HG03095 (cell line): ENCODE data around the gene SUMO4.

ENCODE experiments used
- ATAC-seq: cut with Tn5 transposase; IDR thresholded peaks from one replicate; pipeline ENCODE4 v1.9.1; 2021; ENCODE audit warnings: moderate library complexity; ENCODE audit not compliant: unreplicated experiment

SUMO4 gene

GRCh38 chr6:149389509-149390297 lies 10.4 kb upstream of the SUMO4 start:
- no peak for ATAC-seq

- no peak for ATAC-seq
Measured at GRCh38 chr6:149392093-149392492, 8.0 kb upstream of the SUMO4 start.

- ATAC-seq, result no peak
Measured at GRCh38 chr6:149392535-149392934, 7.5 kb upstream of the SUMO4 start.

GRCh38 chr6:149393002-149393679 lies 6.9 kb upstream of the SUMO4 start:
- ATAC-seq, result no peak

GRCh38 chr6:149395185-149395584 lies 4.9 kb upstream of the SUMO4 start:
- no peak for ATAC-seq

DNA sequence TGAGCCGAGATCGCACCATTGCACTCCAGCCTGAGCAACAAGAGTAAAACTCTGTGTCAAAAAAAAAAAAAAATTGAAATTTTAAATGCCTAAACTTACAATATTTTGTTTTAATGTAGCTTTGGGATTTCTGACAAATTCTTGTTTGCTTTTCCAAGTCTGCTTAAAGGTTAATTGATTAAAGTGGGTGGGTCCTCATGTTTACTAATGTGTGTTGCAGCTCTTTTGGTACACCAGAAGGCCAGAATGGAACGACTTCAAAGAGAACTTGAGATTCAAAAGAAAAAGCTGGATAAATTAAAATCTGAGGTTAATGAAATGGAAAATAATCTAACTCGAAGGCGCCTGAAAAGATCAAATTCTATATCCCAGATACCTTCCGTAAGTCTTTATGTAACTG lies 2.7 kb upstream of the SUMO4 start:
- no peak for ATAC-seq

DNA sequence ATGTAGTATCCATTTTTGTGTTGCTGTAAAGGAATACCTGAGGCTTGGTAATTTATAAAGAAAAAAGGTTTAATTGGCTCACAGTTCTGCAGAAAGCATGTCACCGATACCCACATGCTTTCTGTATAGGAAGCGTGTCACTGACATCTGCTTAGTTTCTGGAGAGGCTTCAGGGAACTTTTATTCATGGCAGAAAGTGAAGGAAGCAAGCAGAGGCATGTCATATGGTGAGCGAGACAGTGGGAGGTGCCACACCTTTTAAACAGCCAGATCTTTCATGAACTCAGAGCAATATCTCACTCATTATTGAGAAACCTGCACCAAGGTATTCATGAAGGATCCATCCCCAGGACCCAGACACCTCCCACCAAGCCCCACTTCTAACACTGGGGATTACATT lies 3.5 kb downstream of the SUMO4 start:
- no peak for ATAC-seq

GRCh38 chr6:149405823-149406765 lies 6.0 kb downstream of the SUMO4 start:
- no peak for ATAC-seq

- ATAC-seq, result no peak
Measured at GRCh38 chr6:149409617-149410016, 9.6 kb downstream of the SUMO4 start.

GRCh38 chr6:149410557-149410956 lies 10.5 kb downstream of the SUMO4 start:
- ATAC-seq, result no peak

DNA sequence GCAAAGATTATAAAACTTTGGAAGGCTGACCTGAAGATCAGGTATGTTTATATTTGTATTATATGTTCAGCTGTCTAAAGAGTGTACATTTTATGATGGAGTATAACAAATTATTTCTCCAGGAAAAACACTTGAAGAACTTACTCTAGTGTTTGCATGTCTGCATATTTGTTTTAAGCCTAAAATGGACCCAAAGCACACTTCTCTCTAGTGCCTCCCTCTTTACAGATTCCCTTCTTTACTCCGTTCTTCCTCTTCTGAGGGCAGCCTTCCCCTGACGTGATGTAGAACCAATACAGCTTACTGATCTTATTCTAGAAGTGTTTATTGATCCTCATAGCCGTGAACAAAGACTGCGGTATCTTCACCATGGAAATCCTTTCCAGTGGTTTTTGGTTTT lies 13.9 kb downstream of the SUMO4 start:
- no peak for ATAC-seq

DNA sequence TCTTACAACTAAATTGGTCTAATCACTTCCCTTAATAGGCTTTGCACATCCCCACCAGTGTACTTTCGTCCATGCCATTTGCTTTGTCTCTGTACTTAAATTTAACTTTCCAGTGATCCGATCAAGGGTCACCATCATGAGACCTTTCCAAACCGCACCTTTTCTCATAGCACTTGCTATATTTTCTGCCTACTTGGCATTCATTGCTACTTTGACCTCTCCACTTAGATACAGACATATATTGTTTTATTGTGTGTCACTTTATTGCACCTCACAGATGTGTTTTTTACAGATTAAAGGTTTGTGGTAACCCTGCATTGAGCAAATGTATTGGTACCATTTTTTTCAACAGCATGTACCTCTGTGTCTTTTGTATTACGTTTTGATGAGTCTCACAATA lies 14.8 kb downstream of the SUMO4 start:
- ATAC-seq, result no peak

GRCh38 chr6:149419696-149420404 lies 19.8 kb downstream of the SUMO4 start:
- ATAC-seq, result no peak

DNA sequence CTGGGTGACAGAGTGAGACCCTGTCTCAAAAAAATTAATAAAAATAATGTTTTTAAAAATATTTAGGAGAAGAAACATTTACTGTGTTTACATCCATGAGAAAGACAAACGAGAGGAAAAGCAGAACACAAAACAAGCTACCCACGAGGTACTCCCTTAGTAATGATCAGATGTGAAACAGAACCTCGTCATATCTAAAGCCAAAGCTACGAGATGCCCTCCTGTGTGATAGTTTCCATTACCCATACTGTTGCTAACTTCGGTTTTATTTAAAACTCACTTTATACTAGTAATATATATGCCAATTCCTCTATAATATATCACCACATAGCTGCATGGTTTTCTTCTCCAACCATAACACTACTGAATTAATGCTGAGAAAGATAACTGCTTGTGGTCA lies 21.1 kb downstream of the SUMO4 start:
- ATAC-seq, result no peak

DNA sequence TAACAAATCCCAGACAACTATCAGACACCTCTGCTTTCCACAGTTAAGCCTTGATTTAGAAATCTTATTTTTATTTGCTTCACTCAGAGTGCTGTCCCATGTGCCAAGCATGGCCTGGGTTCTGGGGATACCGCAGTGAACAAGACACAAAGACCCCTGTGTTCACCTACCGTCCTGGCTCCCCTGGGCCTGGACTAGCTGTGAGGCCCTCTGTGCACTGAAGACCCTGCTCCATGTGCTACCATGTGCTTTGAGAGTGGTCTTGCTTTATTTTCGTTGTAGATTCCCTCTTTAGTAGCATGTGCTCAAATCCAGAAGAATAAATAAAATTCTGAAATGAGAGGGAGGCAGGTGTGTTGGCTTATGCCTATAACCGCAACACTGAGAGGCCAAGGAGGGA lies 22.5 kb downstream of the SUMO4 start:
- no peak for ATAC-seq

- ATAC-seq, result no peak
Measured at GRCh38 chr6:149423964-149424440, 23.9 kb downstream of the SUMO4 start.

DNA sequence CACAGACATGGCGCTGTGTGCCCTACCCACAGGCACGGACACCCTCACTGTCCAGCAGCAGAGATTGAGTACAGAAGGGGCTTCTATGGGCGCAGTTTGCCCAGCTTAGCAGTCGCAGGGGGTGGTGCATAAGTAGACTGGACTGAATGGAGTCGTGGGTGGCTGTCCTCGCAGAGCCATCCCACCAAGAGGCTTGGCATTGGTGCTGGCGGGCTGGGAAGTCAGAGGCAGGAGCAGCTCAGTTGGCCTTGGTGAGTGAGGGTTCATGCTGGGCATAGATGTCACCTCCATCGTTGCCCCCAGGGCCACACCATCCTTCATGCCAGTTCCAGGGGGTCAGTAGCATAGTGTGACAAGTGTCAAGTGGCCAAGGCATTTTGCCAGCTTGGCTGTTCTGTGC lies 25.2 kb downstream of the SUMO4 start:
- ATAC-seq, result no peak

- no peak for ATAC-seq
Measured at GRCh38 chr6:149425754-149426153, 25.7 kb downstream of the SUMO4 start.

DNA sequence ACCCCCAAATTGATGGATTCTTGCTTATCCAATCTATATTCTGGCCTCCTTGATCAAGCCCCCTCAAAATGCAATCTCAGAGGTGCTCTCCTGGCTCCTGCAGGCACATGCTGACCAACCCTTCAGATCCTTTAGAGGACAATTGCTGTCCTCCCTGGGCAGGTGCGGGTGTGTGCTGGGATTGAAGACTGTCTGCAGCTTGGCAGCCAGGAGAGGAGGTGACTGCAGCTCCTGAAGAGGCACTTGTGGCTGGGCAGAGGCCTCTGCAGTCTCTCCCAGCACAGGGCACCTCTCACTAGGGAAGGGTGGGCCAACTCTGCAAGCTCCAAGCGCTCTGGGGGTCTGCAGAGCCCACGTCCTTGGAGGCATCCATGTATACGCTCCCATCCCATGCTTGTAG lies 28.5 kb downstream of the SUMO4 start:
- no peak for ATAC-seq

DNA sequence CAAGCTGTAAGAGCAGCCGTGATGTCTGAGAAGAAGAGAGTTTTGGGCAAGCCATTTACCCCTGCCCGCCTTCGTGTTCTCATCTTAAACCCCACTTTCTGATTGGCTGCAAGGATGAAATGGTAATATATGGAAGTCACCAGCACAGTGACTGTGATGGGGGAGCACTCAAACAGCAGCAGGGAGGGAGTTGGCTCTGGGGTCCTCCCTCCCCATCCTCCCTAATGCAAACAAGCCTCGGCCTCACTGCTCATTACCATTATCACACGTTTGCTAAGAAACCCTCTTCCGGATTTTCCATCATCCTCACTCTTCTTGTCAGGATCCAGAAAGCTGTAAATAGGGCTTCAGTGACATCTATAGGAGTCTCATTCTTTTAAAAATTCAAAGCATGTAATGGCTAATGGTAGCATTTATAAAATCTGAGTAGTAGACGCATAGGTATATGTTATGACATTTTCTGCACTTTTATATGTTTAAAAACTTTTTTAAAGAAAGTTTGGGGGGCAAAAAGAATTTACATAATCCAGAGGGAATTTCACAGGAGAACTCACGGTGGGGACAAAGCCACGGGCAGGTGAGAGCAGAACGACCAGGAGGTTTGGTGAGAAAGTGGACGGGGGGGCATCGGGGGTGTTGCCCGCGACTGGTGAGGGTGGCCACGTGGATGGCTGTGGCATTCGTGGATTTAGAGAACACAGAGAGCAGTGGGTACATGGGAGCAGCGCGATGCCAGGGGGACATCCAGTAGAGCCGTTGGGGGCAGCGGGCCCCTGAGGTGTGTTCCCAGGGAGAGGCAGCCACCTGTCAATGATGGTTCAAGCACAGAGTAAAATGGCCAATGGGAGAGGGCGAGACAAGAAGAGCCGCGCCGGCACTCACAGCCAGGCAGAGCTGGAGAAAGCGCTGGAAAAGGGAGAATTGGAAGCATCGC lies 29.6 kb downstream of the SUMO4 start:
- no peak for ATAC-seq
